ENCODE data around the gene LUZP2.

LUZP2 gene

GRCh38 chr11:24819863-24820434 lies 323.1 kb downstream of the LUZP2 start:
- no peak overlapping the region for H3K27ac ChIP-seq (ENCODE audit: low read depth, low read length, severe bottlenecking)
- H3K36me3 ChIP-seq (ENCODE audit: control insufficient read depth, insufficient read depth, low read length), result no peaks in the 10 kb centered on the region
- H3K4me1 ChIP-seq (ENCODE audit: control insufficient read depth, insufficient read depth, low read length, poor library complexity, severe bottlenecking), result no peaks in the 10 kb centered on the region
- no peaks in the 10 kb centered on the region for H3K9me3 ChIP-seq (ENCODE audit: control insufficient read depth, low read length)
- H3K4me3 ChIP-seq (ENCODE audit: extremely low read depth, insufficient read depth, low read length, poor library complexity, severe bottlenecking), result no peak overlapping the region
- 58 to 69% methylated on average over 3 of the region's 4 CpGs for WGBS, 2 experiments (ENCODE audit: insufficient coverage in 2 of 2)

- Histone ChIP-seq H3K9me3 (ENCODE audit: control insufficient read depth, low read length) (no peaks in the 10 kb centered on the region), H3K4me3 (ENCODE audit: extremely low read depth, insufficient read depth, low read length, poor library complexity, severe bottlenecking) (no peak overlapping the region)
- 22 to 67% methylated on average over 1 of the region's 1 CpG for WGBS, 2 experiments (ENCODE audit: insufficient coverage in 2 of 2)
These were observed 323.7 kb downstream of the LUZP2 start for GRCh38 chr11:24820541-24820940.

GRCh38 chr11:24828938-24829605 lies 332.2 kb downstream of the LUZP2 start:
- no peak overlapping the region for H3K27ac ChIP-seq (ENCODE audit: low read depth, low read length, severe bottlenecking)
- no peak overlapping the region for H3K4me3 ChIP-seq (ENCODE audit: extremely low read depth, insufficient read depth, low read length, poor library complexity, severe bottlenecking)
- no peaks in the 10 kb centered on the region for H3K4me1 ChIP-seq (ENCODE audit: control insufficient read depth, insufficient read depth, low read length, poor library complexity, severe bottlenecking)
- no peaks in the 10 kb centered on the region for H3K36me3 ChIP-seq (ENCODE audit: control insufficient read depth, insufficient read depth, low read length)
- H3K9me3 ChIP-seq (ENCODE audit: control insufficient read depth, low read length), result no peaks in the 10 kb centered on the region
- WGBS, 2 experiments (ENCODE audit: insufficient coverage in 2 of 2), result 69% methylated on average over 1 of the region's 2 CpGs; no CpG with 5 or more reads in 1 of the 2 experiments

More at GRCh38 chr11:24820541-24820940, 323.7 kb downstream of the LUZP2 start:
- Histone ChIP-seq H3K27ac (ENCODE audit: low read depth, low read length, severe bottlenecking) (no peak overlapping the region), H3K4me1 (ENCODE audit: control insufficient read depth, insufficient read depth, low read length, poor library complexity, severe bottlenecking) (no peaks in the 10 kb centered on the region), H3K36me3 (ENCODE audit: control insufficient read depth, insufficient read depth, low read length) (no peaks in the 10 kb centered on the region)

GRCh38 chr11:24833573-24833972 lies 336.7 kb downstream of the LUZP2 start:
- WGBS, 2 experiments (ENCODE audit: insufficient coverage in 2 of 2), result 90% methylated on average over 3 of the region's 9 CpGs; no CpG with 5 or more reads in 1 of the 2 experiments
- no peaks in the 10 kb centered on the region for H3K9me3 ChIP-seq (ENCODE audit: control insufficient read depth, low read length)
- no peak overlapping the region for H3K4me3 ChIP-seq (ENCODE audit: extremely low read depth, insufficient read depth, low read length, poor library complexity, severe bottlenecking)
- no peaks in the 10 kb centered on the region for H3K4me1 ChIP-seq (ENCODE audit: control insufficient read depth, insufficient read depth, low read length, poor library complexity, severe bottlenecking)
- no peak overlapping the region for H3K27ac ChIP-seq (ENCODE audit: low read depth, low read length, severe bottlenecking)
- no peaks in the 10 kb centered on the region for H3K36me3 ChIP-seq (ENCODE audit: control insufficient read depth, insufficient read depth, low read length)

- Histone ChIP-seq H3K4me3 (ENCODE audit: extremely low read depth, insufficient read depth, low read length, poor library complexity, severe bottlenecking) (no peak overlapping the region), H3K27ac (ENCODE audit: low read depth, low read length, severe bottlenecking) (no peak overlapping the region), H3K9me3 (ENCODE audit: control insufficient read depth, low read length) (no peaks in the 10 kb centered on the region), H3K4me1 (ENCODE audit: control insufficient read depth, insufficient read depth, low read length, poor library complexity, severe bottlenecking) (no peaks in the 10 kb centered on the region), H3K36me3 (ENCODE audit: control insufficient read depth, insufficient read depth, low read length) (no peaks in the 10 kb centered on the region)
- WGBS, 2 experiments (ENCODE audit: insufficient coverage in 2 of 2), result no CpG with 5 or more reads among the region's 2 CpGs
These were observed 340.3 kb downstream of the LUZP2 start for GRCh38 chr11:24837112-24837511.

GRCh38 chr11:24842308-24842707 lies 345.5 kb downstream of the LUZP2 start:
- Histone ChIP-seq H3K27ac (ENCODE audit: low read depth, low read length, severe bottlenecking) (no peak overlapping the region), H3K9me3 (ENCODE audit: control insufficient read depth, low read length) (no peaks in the 10 kb centered on the region), H3K4me1 (ENCODE audit: control insufficient read depth, insufficient read depth, low read length, poor library complexity, severe bottlenecking) (no peaks in the 10 kb centered on the region), H3K4me3 (ENCODE audit: extremely low read depth, insufficient read depth, low read length, poor library complexity, severe bottlenecking) (no peak overlapping the region), H3K36me3 (ENCODE audit: control insufficient read depth, insufficient read depth, low read length) (no peaks in the 10 kb centered on the region)
- WGBS, 2 experiments (ENCODE audit: insufficient coverage in 2 of 2), result 83 to 100% methylated on average over 1 of the region's 2 CpGs

- Histone ChIP-seq H3K4me1 (ENCODE audit: control insufficient read depth, insufficient read depth, low read length, poor library complexity, severe bottlenecking) (no peaks in the 10 kb centered on the region), H3K9me3 (ENCODE audit: control insufficient read depth, low read length) (no peaks in the 10 kb centered on the region), H3K4me3 (ENCODE audit: extremely low read depth, insufficient read depth, low read length, poor library complexity, severe bottlenecking) (no peak overlapping the region), H3K27ac (ENCODE audit: low read depth, low read length, severe bottlenecking) (no peak overlapping the region), H3K36me3 (ENCODE audit: control insufficient read depth, insufficient read depth, low read length) (no peaks in the 10 kb centered on the region)
- WGBS, 2 experiments (ENCODE audit: insufficient coverage in 2 of 2), result 63 to 80% methylated on average over 1 of the region's 1 CpG
These were observed 347.6 kb downstream of the LUZP2 start for GRCh38 chr11:24844406-24844805.

GRCh38 chr11:24848857-24849256 lies 352.0 kb downstream of the LUZP2 start:
- Histone ChIP-seq H3K9me3 (ENCODE audit: control insufficient read depth, low read length) (no peaks in the 10 kb centered on the region), H3K4me1 (ENCODE audit: control insufficient read depth, insufficient read depth, low read length, poor library complexity, severe bottlenecking) (no peaks in the 10 kb centered on the region)

GRCh38 chr11:24855951-24856350 lies 359.1 kb downstream of the LUZP2 start:
- H3K4me1 ChIP-seq (ENCODE audit: control insufficient read depth, insufficient read depth, low read length, poor library complexity, severe bottlenecking), result no peaks in the 10 kb centered on the region
- no peaks in the 10 kb centered on the region for H3K9me3 ChIP-seq (ENCODE audit: control insufficient read depth, low read length)
- H3K4me3 ChIP-seq (ENCODE audit: extremely low read depth, insufficient read depth, low read length, poor library complexity, severe bottlenecking), result no peak overlapping the region
- H3K36me3 ChIP-seq (ENCODE audit: control insufficient read depth, insufficient read depth, low read length), result no peaks in the 10 kb centered on the region
- no peak overlapping the region for H3K27ac ChIP-seq (ENCODE audit: low read depth, low read length, severe bottlenecking)

More at GRCh38 chr11:24848857-24849256, 352.0 kb downstream of the LUZP2 start:
- no peak overlapping the region for H3K4me3 ChIP-seq (ENCODE audit: extremely low read depth, insufficient read depth, low read length, poor library complexity, severe bottlenecking)
- no peaks in the 10 kb centered on the region for H3K36me3 ChIP-seq (ENCODE audit: control insufficient read depth, insufficient read depth, low read length)
- no peak overlapping the region for H3K27ac ChIP-seq (ENCODE audit: low read depth, low read length, severe bottlenecking)
- no CpG with 5 or more reads among the region's 1 CpG for WGBS, 2 experiments (ENCODE audit: insufficient coverage in 2 of 2)

- no peaks in the 10 kb centered on the region for H3K4me1 ChIP-seq (ENCODE audit: control insufficient read depth, insufficient read depth, low read length, poor library complexity, severe bottlenecking)
- WGBS, 2 experiments (ENCODE audit: insufficient coverage in 2 of 2), result 81 to 87% methylated on average over 6 to 7 of the region's 9 CpGs
These were observed 363.0 kb downstream of the LUZP2 start for GRCh38 chr11:24859801-24860300.

GRCh38 chr11:24861440-24861839 lies 364.6 kb downstream of the LUZP2 start:
- H3K36me3 ChIP-seq (ENCODE audit: control insufficient read depth, insufficient read depth, low read length), result no peaks in the 10 kb centered on the region
- H3K4me1 ChIP-seq (ENCODE audit: control insufficient read depth, insufficient read depth, low read length, poor library complexity, severe bottlenecking), result no peaks in the 10 kb centered on the region
- 84 to 95% methylated on average over 5 to 6 of the region's 6 CpGs for WGBS, 2 experiments (ENCODE audit: insufficient coverage in 2 of 2)
- H3K27ac ChIP-seq (ENCODE audit: low read depth, low read length, severe bottlenecking), result no peak overlapping the region
- H3K9me3 ChIP-seq (ENCODE audit: control insufficient read depth, low read length), result no peaks in the 10 kb centered on the region
- no peak overlapping the region for H3K4me3 ChIP-seq (ENCODE audit: extremely low read depth, insufficient read depth, low read length, poor library complexity, severe bottlenecking)

More at GRCh38 chr11:24859801-24860300, 363.0 kb downstream of the LUZP2 start:
- H3K9me3 ChIP-seq (ENCODE audit: control insufficient read depth, low read length), result no peaks in the 10 kb centered on the region
- H3K4me3 ChIP-seq (ENCODE audit: extremely low read depth, insufficient read depth, low read length, poor library complexity, severe bottlenecking), result no peak overlapping the region
- no peaks in the 10 kb centered on the region for H3K36me3 ChIP-seq (ENCODE audit: control insufficient read depth, insufficient read depth, low read length)
- H3K27ac ChIP-seq (ENCODE audit: low read depth, low read length, severe bottlenecking), result no peak overlapping the region

Measured in mesodermal cell (in vitro differentiated cells).